ENCODE measurements around the gene CCDC54.

- TF ChIP-seq CTCF (IDR thresholded peaks at IDR 0.05) (no peak), POLR2A (IDR thresholded peaks at IDR 0.05) (no peak), POLR2AphosphoS5 (IDR thresholded peaks at IDR 0.05) (no peak)
Observed at GRCh38 chr3:107344722-107345121, 32.5 kb upstream of the CCDC54 start.

Data from prostate gland (tissue), 2 donors.